ENCODE measurements around the gene CFAP46.
"Not testable (repeated sequence)": the region's sequence is repeated elsewhere in the genome, so short reads cannot be mapped to it uniquely, and the experiment has no call there.

Gene CFAP46

GRCh38 chr10:132840698-132841614 lies 101.4 kb downstream of the CFAP46 start:
- DNase-seq: no peak

- DNase-seq: no peak
Observed at GRCh38 chr10:132839061-132839460, 103.3 kb downstream of the CFAP46 start.

GRCh38 chr10:132838346-132838970 lies 103.9 kb downstream of the CFAP46 start:
- DNase-seq: no peak

- DNase-seq: no peak
Observed at GRCh38 chr10:132837905-132838304, 104.5 kb downstream of the CFAP46 start.

- DNase-seq: no peak
Observed at GRCh38 chr10:132836832-132837540, 105.4 kb downstream of the CFAP46 start.

GRCh38 chr10:132836248-132836831 lies 106.0 kb downstream of the CFAP46 start:
- no peak for DNase-seq

GRCh38 chr10:132835848-132836233 lies 106.5 kb downstream of the CFAP46 start:
- DNase-seq: no peak

- no peak for DNase-seq
Observed at GRCh38 chr10:132834891-132835847, 107.2 kb downstream of the CFAP46 start.

- no peak for DNase-seq
Observed at GRCh38 chr10:132834311-132834761, 108.0 kb downstream of the CFAP46 start.

- DNase-seq: no peak
Observed at GRCh38 chr10:132833421-132834111, 108.8 kb downstream of the CFAP46 start.

GRCh38 chr10:132832186-132832969 lies 110.0 kb downstream of the CFAP46 start:
- no peak for DNase-seq

- no peak for DNase-seq
Observed at GRCh38 chr10:132829403-132829802, 113.0 kb downstream of the CFAP46 start.

GRCh38 chr10:132828681-132829080 lies 113.7 kb downstream of the CFAP46 start:
- DNase-seq: no peak

GRCh38 chr10:132827861-132828539 lies 114.4 kb downstream of the CFAP46 start:
- no peak for DNase-seq

- no peak for DNase-seq
Observed at GRCh38 chr10:132827423-132827789, 115.0 kb downstream of the CFAP46 start.

GRCh38 chr10:132826524-132827422 lies 115.6 kb downstream of the CFAP46 start:
- no peak for DNase-seq

- not testable (repeated sequence) for DNase-seq
Observed at GRCh38 chr10:132825783-132826523, 116.4 kb downstream of the CFAP46 start.

- no peak for DNase-seq
Observed at GRCh38 chr10:132820056-132820455, 122.3 kb downstream of the CFAP46 start.

Data from HCEC 1CT (cell line).